Occipital lobe (tissue), 2 donors: Measurements from ENCODE around the gene SIK3. TPM values are rescaled to one million over a fixed set of nuclear protein-coding genes. Genes with fewer than 3 reads are reported as not detected.

ENCODE experiments used
- DNase-seq: peaks from one replicate; lab custom pipeline; 2025; lab: John Stamatoyannopoulos, UW
- total RNA-seq: library from RNA; depleted of rRNA; stranded (reverse); fragments of >200 nt; gene quantifications from one replicate; pipeline ENCODE4 v1.2.3, GENCODE V29; 2014

SIK3 gene
- total RNA-seq, 1 donor from 2014 or later: 29.9 TPM

GRCh38 chr11:116828632-116829524, 269.4 kb downstream of the SIK3 start:
- DNase-seq: no peak

GRCh38 chr11:116827461-116827860, 270.8 kb downstream of the SIK3 start:
- no peak for DNase-seq

- DNase-seq: no peak
Observed at GRCh38 chr11:116826751-116827431, 271.3 kb downstream of the SIK3 start.

- no peak for DNase-seq
Observed at GRCh38 chr11:116825854-116826750, 272.1 kb downstream of the SIK3 start.

- DNase-seq: no peak
Observed at GRCh38 chr11:116825434-116825833, 272.8 kb downstream of the SIK3 start.

GRCh38 chr11:116823031-116823843, 275.0 kb downstream of the SIK3 start, which contains the start of gene APOA4:
Gene APOA4 (minus strand): TSS chr11:116823304. CDS start chr11:116823191, 113 bp downstream.
- no peak for DNase-seq

- DNase-seq: no peak
Observed at GRCh38 chr11:116822575-116822974, 275.7 kb downstream of the SIK3 start.

- no peak for DNase-seq
Observed at GRCh38 chr11:116821050-116821918, 276.9 kb downstream of the SIK3 start.

- DNase-seq: no peak
Observed at GRCh38 chr11:116819049-116819448, 279.2 kb downstream of the SIK3 start.

- DNase-seq: no peak
Observed at GRCh38 chr11:116814502-116814901, 283.7 kb downstream of the SIK3 start.

GRCh38 chr11:116813781-116814471, 284.3 kb downstream of the SIK3 start:
- no peak for DNase-seq

- no peak for DNase-seq
Observed at GRCh38 chr11:116813170-116813569, 285.1 kb downstream of the SIK3 start.

- DNase-seq: no peak
Observed at GRCh38 chr11:116812109-116812508, 286.1 kb downstream of the SIK3 start.

- DNase-seq: no peak
Observed at GRCh38 chr11:116811194-116811593, 287.0 kb downstream of the SIK3 start.

GRCh38 chr11:116808262-116809175, 289.7 kb downstream of the SIK3 start:
- DNase-seq: no peak

- DNase-seq: no peak
Observed at GRCh38 chr11:116807601-116808261, 290.5 kb downstream of the SIK3 start.

- no peak for DNase-seq
Observed at GRCh38 chr11:116804001-116804400, 294.2 kb downstream of the SIK3 start.
